GM12891 (cell line): ENCODE measurements around the gene ACY1.

Experiments used
- POLR2A ChIP-seq: IDR thresholded peaks from 2 replicates; pipeline ENCODE4 v1.6.1; 2011; ENCODE audit warnings: low read depth, low read length, control low read depth
- SPI1 ChIP-seq: IDR thresholded peaks from 2 replicates; pipeline ENCODE4 v1.6.1; 2011; ENCODE audit warnings: low read depth, low read length, control low read depth
- TAF1 ChIP-seq: IDR thresholded peaks from 2 replicates; pipeline ENCODE4 v1.6.1; 2011; ENCODE audit warnings: low read depth, low read length, control low read depth

DNA sequence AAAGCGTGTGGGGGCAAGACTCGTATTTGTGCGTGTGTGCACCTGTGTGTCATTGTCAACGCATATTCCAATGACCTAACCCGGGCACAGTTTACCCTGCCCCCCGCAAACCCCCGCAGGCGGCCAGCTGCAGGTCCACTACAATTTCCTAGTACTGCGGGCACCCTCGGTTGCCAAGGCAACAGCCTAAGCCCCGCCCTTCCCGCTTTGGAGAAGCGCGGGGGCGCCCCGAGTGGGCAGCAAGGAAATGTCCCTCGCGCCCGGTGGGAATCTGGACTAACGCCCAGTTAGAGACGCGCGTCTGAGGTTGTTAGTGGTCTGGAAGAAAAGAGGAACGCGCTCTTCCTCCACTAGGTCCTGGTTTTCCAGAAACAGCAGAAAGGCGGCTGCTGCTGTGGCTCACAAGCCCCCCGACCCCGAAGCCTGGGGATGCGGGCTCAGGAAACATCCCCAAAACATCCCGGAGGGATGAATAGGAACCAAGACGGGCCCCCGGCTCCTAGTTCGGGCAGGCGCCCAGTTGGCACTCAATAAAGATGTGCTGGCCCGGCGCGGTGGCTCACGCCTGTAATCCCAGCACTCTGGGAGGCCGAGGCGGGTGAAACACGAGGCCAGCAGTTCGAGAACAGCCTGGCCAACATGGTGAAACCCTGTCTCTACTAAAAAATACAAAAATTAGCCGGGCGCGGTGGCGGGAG lies 7.3 kb upstream of the ACY1 start:
- TF ChIP-seq TAF1: no peak
- TF ChIP-seq POLR2A: no peak
- no peak for TF ChIP-seq SPI1
